NCI-H187 treated with DMSO at 0.1 percent for 48 hours (cell line): Measurements from ENCODE around the gene ATRX.
"Not testable (repeated sequence)": the region's sequence is repeated elsewhere in the genome, so short reads cannot be mapped to it uniquely, and the experiment has no call there.

Source experiments
- DNase-seq: peaks from one replicate; lab custom pipeline; 2025; lab: John Stamatoyannopoulos, UW

The ATRX gene

DNA sequence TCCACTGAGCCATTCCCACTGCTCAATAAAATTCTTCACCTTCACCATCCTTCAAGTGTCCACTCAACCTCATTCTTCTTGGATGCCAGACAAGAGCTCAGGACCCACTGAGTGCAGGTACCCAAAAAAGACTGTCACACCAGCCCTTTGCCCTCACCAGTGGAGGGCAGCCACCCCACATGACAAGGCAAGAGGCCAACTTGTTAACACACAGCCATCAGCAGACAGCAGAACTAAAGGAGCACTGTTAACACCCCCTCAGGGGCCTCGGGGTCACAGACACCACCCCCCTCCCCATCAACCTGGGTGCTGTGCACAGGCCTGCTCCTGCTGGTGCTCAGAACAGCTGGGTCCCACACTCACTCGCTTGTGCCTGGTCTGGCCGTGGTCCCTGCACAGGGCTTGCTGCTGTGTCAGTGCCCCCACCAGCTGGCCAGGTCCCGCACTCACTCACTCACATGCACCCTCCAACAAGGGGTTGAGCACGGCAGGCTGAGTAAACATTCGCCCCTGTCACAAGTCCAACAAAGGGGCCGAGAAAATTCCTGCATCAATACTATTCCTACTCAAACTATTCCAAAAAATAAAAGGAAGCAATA is 54.1 kb downstream of the ATRX start:
- no peak for DNase-seq

DNA sequence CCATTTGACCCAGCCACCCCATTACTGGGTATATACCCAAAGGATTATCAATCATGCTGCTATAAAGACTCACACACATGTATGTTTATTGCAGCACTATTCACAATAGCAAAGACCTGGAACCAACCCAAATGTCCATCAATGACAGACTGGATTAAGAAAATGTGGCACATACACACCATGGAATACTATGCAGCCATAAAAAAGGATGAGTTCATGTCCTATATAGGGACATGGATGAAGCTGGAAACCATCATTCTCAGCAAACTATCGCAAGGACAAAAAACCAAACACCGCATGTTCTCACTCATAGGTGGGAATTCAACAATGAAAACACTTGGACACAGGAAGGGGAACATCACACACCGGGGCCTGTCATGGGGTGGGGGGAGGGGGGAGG is 59.9 kb downstream of the ATRX start:
- not testable (repeated sequence) for DNase-seq

DNA sequence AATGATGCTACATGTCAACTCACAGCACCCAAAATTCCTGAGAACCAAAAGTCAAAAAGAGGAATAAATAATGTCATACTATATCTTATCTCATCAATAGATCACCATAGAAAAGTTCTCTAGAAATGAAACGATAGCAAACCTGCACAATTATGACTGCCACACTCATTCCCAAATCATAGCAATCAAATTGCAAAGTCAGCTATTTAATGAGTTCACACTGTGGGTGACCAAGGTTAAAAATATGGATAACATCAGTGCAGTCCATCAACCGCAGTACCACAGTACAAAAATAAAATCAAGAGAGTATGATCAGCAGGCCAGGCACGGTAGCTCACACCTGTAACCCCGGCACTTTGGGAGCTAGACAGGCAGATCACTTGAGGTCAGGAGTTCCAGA is 62.3 kb downstream of the ATRX start:
- DNase-seq: no peak

DNA sequence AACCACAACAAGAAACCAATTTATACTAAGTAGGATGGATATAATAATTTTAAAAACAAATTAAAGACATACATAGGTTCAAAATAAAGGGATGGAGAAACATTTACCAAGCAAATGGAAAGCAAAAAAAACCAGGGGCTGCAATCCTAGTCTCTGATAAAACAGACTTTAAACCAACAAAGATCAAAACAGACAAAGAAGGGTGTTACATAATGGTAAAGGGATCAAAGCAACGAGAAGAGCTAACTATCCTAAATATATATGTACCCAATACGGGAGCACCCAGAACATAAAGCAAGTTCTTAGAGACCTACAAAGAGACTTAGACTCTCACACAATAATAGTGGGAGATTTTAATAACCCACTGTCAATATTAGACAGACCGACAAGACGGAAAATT is 66.6 kb downstream of the ATRX start:
- no peak for DNase-seq

DNA sequence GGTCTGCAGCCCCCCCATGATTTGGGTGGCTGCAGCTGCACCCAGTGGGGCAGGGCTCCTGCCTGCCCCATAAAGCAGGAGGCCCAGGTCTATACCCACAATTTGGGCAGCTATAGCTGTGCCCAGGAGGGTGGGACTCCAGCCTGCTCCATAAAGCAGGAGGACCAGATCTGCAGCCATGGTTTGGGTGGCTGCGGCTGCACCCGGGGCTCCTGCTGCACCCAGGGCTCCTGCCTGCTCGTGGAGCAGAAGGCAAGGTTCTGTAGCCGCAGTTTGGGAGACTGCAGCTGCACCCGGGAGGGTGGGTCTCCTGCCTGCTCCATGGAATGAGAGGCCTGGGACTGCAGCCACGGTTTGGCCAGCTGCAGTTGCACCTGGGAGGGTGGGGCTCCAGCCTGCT is 81.1 kb downstream of the ATRX start:
- no peak for DNase-seq

DNA sequence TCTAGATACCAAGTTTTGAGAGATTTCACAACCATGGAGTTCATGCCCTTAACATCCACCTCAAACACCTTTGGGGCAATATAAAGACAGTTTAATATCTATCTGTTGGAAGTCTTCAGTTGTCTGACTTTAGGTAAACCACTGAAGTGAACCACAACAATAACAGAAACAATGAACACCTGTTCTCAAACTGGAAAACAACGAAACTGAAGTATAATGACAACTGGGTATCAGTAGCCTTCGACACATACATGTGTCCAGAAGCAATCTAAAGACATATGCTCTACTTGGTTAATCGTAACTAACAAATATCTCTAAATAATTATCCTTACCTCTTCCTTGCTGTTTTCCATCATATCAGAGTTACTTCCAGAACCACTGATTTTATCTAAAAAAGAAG is 87.8 kb downstream of the ATRX start:
- DNase-seq: no peak

DNA sequence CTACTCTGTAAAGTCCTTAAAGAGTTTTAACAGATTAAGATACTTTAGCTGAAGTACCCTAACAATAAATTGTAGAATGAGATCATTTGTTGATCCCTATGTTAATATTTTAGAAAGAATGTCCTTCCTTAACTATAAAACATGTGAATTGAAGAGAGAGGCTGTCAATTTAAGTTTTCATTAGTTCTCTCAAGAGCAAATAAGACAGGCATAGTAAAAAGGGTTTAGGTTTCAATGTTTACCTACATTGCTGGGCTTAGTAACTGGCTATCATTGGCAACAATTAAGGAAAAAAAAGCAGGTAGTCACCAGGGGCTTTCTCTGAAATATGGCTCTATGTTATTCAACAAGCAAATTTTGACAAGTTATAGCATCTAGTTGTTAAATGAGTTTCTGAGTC is 91.5 kb downstream of the ATRX start:
- no peak for DNase-seq

DNA sequence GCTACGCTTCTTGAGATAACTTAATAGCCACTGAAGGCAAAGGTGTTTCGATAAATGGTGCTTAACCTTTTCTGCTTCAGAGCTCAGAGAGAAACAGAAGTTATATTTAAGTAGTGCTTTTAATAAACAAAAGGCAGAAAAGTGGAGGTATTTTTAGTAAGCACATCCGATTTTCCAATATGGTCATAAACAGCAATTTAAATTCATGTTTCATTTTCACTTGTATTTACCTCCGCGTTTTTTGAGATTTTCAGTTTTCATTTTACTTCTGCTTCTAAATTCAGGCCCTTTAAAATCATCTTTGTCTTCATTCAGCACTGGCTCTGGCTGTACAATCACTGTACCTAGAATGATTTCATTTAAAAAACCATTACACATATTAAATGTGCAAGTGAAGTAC is 92.4 kb downstream of the ATRX start:
- DNase-seq: no peak

DNA sequence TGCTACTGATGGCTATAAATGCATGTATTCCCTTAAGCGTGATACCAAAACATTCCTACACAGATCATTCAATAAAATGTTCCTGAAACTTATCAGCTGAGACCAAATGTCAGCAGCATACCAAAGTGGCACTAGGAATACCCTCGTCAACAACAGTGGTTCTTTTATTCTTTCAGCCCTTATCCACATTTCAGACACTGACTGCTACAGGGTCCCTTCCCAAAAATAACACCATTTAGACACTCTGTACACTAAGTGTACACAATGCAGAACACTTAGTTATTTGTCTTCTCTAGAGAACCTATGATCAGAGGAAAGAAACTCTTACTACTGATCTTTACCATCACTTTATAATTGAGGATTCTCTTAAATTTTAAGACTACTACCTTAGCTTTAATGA is 94.1 kb downstream of the ATRX start:
- no peak for DNase-seq

DNA sequence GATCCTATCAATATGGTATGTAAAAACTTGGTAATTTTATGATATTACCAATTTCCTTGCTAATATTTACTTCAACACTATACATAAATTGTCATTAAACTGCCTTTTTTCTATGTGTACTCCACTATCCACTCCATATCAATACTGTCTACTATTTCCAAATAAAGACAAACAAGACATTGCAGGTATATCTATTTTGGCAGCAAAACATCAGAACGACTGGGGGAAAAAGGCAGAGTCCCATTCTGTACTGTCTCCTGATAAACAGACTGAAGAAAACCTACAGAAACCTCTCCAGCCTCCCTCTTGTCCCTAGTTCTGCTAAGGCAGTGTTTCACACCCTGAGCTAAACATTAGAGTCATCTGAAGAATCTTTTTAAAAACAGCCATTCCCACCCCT is 96.6 kb downstream of the ATRX start:
- no peak for DNase-seq

DNA sequence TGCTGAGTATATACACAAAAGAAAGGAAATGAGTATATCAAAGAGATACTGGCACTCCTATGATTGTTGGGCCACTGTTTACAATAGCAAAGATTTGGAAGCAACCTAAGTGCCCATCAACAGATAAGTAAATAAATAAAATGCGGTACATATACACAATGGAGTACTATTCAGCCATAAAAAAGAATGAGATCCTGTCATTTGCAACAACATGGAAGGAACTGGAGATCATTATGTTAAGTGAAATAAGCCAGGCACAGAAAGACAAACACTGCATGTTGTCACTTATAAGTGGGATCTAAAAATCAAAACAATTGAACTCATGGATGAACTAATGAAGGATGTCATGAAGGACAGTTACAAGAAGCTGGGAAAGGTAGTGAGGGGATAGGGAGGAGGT is 100.3 kb downstream of the ATRX start:
- not testable (repeated sequence) for DNase-seq

DNA sequence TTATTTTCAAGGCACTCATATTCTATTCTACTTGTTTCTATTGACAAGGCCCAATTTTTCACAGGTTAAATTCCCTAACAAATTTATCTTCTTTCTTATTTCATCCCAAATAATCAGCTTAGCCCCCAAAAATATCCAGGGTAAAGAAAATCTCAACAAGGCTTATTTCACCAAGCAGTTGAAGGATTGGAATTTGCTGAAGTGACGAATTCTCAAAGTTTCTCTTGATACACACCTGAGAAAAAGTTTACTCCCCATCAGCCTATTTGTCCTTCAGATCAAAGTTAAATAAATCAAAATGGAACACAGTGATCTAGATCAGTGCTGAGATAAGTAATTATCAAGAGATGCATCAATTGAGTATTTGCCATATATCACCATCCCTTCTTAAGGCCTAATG is 106.9 kb downstream of the ATRX start:
- DNase-seq: no peak

DNA sequence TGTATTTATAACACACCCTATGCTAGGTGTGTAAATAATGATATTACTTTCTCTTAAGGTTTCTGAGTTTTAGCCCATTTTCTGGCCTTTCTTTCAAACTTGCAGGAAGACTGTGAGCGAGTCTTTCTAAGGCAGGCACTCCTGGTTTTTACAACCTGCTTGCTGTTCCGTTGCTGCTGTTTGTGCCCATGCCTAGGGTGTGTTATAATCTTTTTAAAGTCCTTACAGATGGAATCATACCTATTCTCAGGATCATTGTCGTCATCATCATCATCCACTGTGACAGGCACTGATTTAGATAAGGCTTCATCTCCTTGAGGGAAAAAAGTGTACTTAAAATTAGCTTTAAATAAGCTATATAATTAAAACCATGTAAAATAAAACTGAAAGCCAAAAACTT is 110.0 kb downstream of the ATRX start:
- DNase-seq: no peak

DNA sequence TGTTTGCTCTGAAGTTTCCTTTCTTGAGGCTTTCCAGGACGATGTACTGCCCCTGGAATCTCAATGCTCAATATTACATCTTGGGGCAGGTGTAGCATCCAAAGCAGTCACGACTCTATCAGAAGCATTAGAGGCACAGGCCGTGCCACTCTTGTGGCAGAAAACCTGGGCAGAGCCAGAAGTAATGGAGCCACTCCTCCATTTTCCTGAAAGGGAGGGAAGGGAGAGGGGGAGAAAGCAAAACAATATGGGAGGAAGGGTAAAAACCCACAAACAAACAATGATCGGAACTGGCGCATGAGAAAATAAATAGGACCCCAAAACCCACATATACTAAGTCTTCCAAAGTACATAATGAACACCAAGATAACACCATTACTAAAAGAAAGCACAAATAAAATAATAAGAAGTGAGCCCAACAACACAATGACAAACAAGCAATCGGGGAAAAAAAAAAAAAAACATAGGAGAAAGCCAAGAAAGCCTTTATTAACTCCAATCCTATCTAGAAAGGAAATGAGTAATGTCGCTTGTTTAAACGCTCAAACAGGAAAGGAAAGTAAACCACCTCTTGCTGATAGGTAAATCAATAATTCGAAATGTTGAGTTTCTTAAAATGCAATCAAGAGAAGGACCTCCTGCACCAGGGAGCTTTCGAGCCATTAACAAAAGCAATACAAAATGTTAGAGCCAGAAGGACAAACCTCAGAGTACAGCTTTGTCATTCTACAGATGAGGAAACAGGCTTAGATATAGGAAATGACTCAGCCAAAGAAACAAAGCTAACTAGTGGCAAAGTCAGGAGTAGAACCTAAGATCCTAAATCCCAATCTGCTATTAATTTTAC is 117.4 kb downstream of the ATRX start:
- DNase-seq: no peak

DNA sequence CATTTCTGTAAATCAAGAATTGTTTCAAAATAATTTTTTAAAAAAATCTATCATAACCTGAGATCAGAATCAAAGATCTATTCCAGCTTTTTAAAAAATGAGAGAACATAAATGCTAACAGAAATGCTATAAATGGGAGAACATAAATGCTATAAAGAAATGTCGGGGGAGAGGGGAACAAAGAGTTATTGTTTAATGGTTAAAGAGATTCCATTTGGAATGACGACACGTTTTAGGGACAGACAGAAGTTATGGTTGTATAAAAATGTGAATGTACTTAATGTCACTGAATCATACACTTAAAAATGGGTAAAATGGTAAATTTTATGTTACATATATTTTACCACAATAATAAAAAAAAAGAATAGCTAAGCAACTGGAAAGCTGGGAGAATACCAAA is 127.1 kb downstream of the ATRX start:
- no peak for DNase-seq

DNA sequence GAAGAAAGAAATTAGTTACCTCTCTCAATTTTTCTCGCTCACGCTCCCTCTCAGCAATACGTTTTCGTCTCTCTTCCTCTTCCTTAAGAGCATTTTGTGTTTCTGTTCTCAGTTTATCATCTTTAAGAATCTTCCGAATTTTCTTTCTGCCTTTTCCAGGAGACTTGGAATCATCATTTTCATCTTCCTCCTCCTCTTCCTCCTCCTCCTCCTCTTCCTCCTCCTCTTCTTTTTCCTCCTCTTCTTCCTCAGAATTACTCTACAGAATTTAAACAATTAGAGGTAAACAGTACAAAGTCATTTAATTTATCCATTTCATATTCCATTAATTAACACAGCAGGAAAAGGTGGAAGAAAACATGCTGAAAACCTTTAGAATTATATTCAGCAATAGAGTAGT is 133.9 kb downstream of the ATRX start:
- DNase-seq: no peak

DNA sequence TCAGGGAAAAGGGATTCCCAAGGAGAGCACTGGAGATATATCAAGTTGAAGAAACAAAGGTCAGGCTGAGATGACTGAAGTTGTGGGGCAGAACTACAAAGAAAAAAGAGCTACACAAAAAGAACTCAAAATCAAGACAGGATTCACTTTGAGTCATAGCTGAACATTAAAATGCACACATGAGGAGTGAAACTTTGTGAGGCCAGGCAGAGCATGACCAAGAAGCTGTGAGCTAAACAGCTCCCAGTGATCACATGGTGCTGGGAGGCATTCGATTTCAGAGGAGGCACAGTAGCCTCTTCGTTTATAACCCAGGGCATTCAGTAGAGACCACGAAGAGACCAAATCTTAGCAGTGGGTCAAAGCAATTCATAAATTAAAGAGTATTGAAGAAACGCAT is 145.3 kb downstream of the ATRX start:
- DNase-seq: no peak

DNA sequence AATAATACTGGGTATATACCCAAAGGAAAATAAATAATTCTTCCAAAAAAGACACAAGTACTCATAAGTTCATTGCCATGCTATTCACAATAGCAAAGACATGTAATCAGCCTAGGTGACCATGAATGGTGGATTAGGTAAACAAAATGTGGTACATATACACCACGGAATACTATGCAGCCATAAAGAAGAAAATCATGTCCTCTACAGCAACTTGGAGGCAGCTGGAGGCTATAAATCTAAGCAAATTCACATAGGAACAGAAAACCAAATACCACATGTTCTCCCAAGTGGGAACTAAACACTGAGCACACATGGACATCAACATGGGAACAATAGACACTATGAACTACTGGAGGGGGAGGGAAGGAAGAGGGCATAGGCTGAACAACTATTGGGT is 146.2 kb downstream of the ATRX start:
- no peak for DNase-seq

DNA sequence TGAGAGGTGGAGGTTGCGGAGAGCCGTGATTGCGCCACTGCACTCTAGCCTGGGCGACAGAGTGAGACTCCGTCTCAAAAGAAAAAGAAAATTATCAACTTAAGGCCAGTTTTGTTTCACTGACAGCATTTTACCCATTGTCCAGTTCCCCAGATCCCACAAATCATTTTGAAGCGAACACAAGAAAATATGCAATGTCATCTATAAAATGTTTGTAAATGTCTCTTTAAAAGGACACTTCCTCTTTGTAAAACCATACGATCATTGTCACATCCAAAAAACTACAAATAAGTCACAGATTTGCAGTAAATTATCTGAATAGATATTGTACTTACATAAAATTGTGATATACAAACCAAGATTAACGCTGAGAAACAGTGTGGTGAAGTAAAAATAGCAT is 147.6 kb downstream of the ATRX start:
- no peak for DNase-seq

DNA sequence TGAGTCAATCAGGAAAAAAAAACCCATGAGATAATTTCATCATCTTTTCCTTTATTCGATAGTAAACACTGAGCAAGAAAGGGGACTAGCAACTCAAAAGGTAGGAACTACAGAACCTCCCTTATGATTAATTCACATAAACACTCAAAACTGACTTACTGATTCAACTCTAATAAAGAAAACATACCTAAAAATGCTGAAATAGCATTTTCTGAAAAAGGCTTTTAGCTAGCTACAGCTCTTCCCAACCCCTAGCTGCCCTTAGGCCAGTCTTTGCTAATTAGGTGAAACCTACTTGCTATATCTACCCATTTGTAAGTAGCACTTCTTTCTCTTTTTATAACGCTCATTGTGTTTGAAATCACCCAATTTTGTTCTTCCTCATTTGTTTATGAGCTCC is 150.6 kb downstream of the ATRX start:
- no peak for DNase-seq

DNA sequence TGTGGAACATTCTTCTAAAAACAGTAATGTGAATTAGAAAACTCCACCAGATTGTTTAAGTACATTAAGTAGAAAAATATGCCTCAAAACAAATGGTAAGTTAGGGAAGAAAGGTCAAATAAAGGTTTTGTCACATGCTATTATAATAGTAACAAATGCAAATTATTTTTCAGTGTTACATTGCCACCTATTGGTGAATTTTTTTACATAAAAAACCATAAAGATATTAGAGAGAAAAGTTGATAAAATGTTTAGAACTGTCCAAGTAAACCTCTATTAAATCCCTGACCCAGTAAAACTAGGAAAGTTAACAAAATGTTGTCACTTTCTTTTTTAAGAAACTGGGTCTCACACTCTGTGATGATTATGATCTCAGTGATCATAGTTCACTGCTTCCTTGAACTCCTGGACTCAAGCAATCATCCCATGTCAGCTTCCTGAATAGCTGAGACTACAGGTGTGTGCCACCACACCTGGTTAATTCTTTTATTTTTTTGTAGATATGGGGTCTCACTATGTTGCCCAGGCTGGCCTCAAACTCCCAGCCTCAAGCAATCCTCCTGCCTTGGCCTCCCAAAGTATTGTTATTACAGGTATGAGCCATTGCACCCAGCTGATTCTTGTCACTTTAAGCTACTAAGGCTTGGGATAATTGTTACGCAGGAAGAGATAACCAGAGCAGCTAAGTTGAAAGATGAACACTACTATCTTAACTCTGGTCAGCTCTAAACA is 157.6 kb downstream of the ATRX start:
- DNase-seq: no peak

DNA sequence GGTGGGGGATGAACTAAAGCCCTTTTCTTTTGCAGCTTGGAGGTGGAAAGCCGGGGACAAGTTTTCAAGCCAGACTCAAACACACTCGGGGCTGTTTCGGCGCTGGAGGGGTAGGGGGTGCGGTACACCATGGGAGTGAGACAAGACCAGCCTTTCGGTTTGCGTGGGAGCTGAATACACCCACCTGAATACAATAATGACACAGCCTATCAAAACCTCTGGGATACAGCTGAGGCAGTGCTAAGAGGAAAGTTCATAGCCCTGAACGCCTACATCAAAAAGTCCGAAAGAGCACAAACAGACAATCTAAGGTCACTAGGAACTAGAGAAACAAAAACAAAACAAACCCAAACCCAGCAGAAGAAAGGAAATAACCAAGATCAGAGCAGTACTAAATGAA is 163.3 kb downstream of the ATRX start:
- DNase-seq: no peak

DNA sequence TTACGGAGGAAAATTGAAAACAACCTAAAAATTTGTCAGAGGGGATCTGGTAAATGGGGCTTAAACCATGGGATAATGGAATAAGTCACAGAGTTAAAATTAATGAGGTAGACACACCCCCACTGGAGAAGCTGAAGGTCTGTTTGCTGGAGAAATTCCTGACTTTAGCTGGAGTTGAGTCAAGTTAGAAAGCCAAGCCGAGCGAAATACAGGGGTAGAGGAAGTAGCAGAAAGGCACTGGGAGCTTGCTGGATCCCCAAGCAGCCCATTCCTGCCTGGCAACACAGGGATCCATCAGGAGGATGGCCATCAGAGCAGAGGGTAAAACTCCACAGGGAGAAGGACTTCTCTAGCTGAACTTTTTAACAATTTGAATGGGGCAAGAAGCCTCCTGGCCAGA is 163.8 kb downstream of the ATRX start:
- no peak for DNase-seq
